ENCODE data around the gene ABL2. TPM values are rescaled to one million over a fixed set of nuclear protein-coding genes. Genes with fewer than 3 reads are reported as not detected.

The ABL2 gene
- total RNA-seq, 2 experiments from 2014 or later: 8.2 to 8.4 TPM

GRCh38 chr1:179101566-179101965 is 127.9 kb downstream of the ABL2 start:
- intact Hi-C loops (cut with micrococcal nuclease): no loop called here
- no peak overlapping the region for H3K27ac Mint-ChIP-seq
- H3K4me1 Mint-ChIP-seq (ENCODE audit: low read depth): no peaks in the 10 kb centered on the region
- H3K36me3 Mint-ChIP-seq (ENCODE audit: low read depth): peaks cover 1% of the 10 kb centered on the region
- ChIA-PET POLR2A (no interaction called here), CTCF (interaction anchor here (0.6 to 1.3 kb wide), 4 partner anchors 14 to 91 kb away, joined by 3 read pairs; no protein-coding TSS in a partner anchor)
- H3K27me3 Mint-ChIP-seq: no peaks in the 10 kb centered on the region
- no peak for ATAC-seq
- H3K9me3 Mint-ChIP-seq: no peaks in the 10 kb centered on the region
- no peak overlapping the region for H3K4me3 Mint-ChIP-seq
- TF ChIP-seq, protein P1, sequence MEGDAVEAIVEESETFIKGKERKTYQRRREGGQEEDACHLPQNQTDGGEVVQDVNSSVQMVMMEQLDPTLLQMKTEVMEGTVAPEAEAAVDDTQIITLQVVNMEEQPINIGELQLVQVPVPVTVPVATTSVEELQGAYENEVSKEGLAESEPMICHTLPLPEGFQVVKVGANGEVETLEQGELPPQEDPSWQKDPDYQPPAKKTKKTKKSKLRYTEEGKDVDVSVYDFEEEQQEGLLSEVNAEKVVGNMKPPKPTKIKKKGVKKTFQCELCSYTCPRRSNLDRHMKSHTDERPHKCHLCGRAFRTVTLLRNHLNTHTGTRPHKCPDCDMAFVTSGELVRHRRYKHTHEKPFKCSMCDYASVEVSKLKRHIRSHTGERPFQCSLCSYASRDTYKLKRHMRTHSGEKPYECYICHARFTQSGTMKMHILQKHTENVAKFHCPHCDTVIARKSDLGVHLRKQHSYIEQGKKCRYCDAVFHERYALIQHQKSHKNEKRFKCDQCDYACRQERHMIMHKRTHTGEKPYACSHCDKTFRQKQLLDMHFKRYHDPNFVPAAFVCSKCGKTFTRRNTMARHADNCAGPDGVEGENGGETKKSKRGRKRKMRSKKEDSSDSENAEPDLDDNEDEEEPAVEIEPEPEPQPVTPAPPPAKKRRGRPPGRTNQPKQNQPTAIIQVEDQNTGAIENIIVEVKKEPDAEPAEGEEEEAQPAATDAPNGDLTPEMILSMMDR (IDR thresholded peaks at IDR 0.05): no peak
- no peak for DNase-seq

DNA sequence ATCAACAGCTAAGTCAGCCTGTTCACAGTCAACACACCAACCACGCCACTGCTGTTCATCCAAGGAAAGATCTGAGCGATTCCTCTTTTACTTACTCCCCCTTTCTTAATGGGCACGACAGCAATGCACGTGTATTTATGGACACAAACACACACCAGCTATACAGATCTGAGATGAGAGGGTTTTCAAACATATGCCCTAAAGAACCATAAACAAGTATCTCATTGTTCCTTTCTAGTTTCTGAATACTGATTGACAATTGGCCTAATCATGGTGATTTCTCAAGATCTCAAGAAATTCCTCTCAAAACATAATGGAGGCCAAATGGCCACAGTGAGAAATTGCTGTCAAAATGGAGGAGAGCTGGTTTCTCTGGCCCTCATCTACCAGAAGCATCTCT is 129.6 kb downstream of the ABL2 start:
- H3K9me3 Mint-ChIP-seq: no peaks in the 10 kb centered on the region
- intact Hi-C loops (cut with micrococcal nuclease): no loop called here
- no peaks in the 10 kb centered on the region for H3K4me1 Mint-ChIP-seq (ENCODE audit: low read depth)
- no peaks in the 10 kb centered on the region for H3K27me3 Mint-ChIP-seq
- peaks cover 8% of the 10 kb centered on the region for H3K36me3 Mint-ChIP-seq (ENCODE audit: low read depth)
- POLR2A ChIA-PET: interaction anchor here (1.0 kb wide), 1 partner anchor 8 kb away, joined by 3 read pairs; no protein-coding TSS in a partner anchor
- H3K27ac Mint-ChIP-seq: no peak overlapping the region
- CTCF ChIA-PET: no interaction called here
- TF ChIP-seq, protein P1 (IDR thresholded peaks at IDR 0.05): no peak
- no peak overlapping the region for H3K4me3 Mint-ChIP-seq
- ATAC-seq (no peak), DNase-seq (no peak)

- H3K27ac Mint-ChIP-seq: peak overlapping the region; percentile 29
- ChIA-PET POLR2A (no interaction called here), CTCF (interaction anchor here (1.0 to 1.4 kb wide), 3 partner anchors 16 to 274 kb away, joined by 3 to 4 read pairs (median 3); no protein-coding TSS in a partner anchor)
- intact Hi-C loops (cut with micrococcal nuclease): no loop called here
- H3K4me1 Mint-ChIP-seq (ENCODE audit: low read depth): no peaks in the 10 kb centered on the region
- peaks cover 20% of the 10 kb centered on the region for H3K36me3 Mint-ChIP-seq (ENCODE audit: low read depth)
- DNase-seq (no peak), ATAC-seq (no peak)
- no peaks in the 10 kb centered on the region for H3K9me3 Mint-ChIP-seq
- no peak overlapping the region for H3K4me3 Mint-ChIP-seq
- no peaks in the 10 kb centered on the region for H3K27me3 Mint-ChIP-seq
- TF ChIP-seq, protein P1 (IDR thresholded peaks at IDR 0.05): no peak
Observed at GRCh38 chr1:179095924-179096323, 133.6 kb downstream of the ABL2 start.

- no peaks in the 10 kb centered on the region for H3K9me3 Mint-ChIP-seq
- no peak for ATAC-seq
- CTCF ChIA-PET: interaction anchor here (1.4 kb wide), 2 partner anchors 16 to 275 kb away, joined by 3 to 4 read pairs; no protein-coding TSS in a partner anchor
- no peak for DNase-seq
- POLR2A ChIA-PET: no interaction called here
- intact Hi-C loops (cut with micrococcal nuclease): no loop called here
- TF ChIP-seq, protein P1 (IDR thresholded peaks at IDR 0.05): no peak
- no peaks in the 10 kb centered on the region for H3K27me3 Mint-ChIP-seq
- H3K4me3 Mint-ChIP-seq: no peak overlapping the region
- H3K36me3 Mint-ChIP-seq (ENCODE audit: low read depth): peaks cover 21% of the 10 kb centered on the region
- no peak overlapping the region for H3K27ac Mint-ChIP-seq
- H3K4me1 Mint-ChIP-seq (ENCODE audit: low read depth): no peaks in the 10 kb centered on the region
Observed at GRCh38 chr1:179095377-179095776, 134.1 kb downstream of the ABL2 start.

- H3K4me1 Mint-ChIP-seq (ENCODE audit: low read depth): no peaks in the 10 kb centered on the region
- H3K36me3 Mint-ChIP-seq (ENCODE audit: low read depth): peaks cover 23% of the 10 kb centered on the region
- no peak overlapping the region for H3K27ac Mint-ChIP-seq
- ChIA-PET CTCF (interaction anchor here (1.4 kb wide), 1 partner anchor 275 kb away, joined by 4 read pairs; no protein-coding TSS in a partner anchor), POLR2A (interaction anchor here (0.6 kb wide), 1 partner anchor 137 kb away, joined by 3 read pairs; no protein-coding TSS in a partner anchor)
- no peaks in the 10 kb centered on the region for H3K9me3 Mint-ChIP-seq
- no peak overlapping the region for H3K4me3 Mint-ChIP-seq
- ATAC-seq (no peak), DNase-seq (no peak)
- TF ChIP-seq, protein P1 (IDR thresholded peaks at IDR 0.05): no peak
- no peaks in the 10 kb centered on the region for H3K27me3 Mint-ChIP-seq
- intact Hi-C loops (cut with micrococcal nuclease): no loop called here
Observed at GRCh38 chr1:179094818-179095217, 134.7 kb downstream of the ABL2 start.

All from activated CD8-positive, alpha-beta T cell treated with anti-CD3 and anti-CD28 coated beads for 36 hours (primary cell).